ENCODE results near the gene NRN1L.

GRCh38 chr16:67872131-67872630 lies 12.5 kb upstream of the NRN1L start:
- TF ChIP-seq POLR2A (IDR thresholded peaks at IDR 0.05) (no peak), CTCF (IDR thresholded peaks at IDR 0.05) (no peak)
